Measurements from ENCODE around the gene FAIM2. TPM values are rescaled to one million over a fixed set of nuclear protein-coding genes. Genes with fewer than 3 reads are reported as not detected.

The FAIM2 gene
- polyA plus RNA-seq, 2 of the 4 experiments (the other 2 are of a cell fraction) = 0.23 TPM; not detected in 1

DNA sequence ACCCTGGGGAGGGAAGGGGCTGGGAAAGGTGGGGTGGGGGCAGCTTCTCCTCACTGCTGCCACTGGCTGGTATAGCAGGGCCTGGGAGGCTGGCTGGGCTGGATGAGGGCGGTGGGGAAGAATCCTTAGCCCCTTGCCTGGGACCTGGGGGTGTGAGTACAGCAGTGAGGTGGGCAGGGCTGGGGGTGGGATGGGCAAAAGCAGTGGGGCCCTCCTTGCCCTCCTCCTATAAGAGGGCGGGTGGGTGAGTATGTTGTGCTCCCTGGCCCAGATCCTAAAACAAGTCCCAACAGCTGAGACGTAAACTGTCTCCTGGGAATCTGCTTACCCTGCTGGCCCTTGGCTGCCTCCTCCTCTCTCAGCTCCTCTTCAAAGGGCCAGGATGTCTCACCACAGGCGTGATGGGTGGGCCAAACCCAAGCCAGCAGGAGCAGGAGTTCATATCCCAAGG lies 77.7 kb downstream of the FAIM2 start:
- ChIA-PET CTCF (interaction anchor here (1.0 to 7.6 kb wide), 4 partner anchors 10 to 85 kb away, joined by 3 to 54 read pairs (median 6); partner anchors contain the start of gene TMBIM6), POLR2A (no interaction called here)
- no peak overlapping the region for H3K4me3 ChIP-seq
- no peak overlapping the region for H3K27ac ChIP-seq
- H3K4me1 ChIP-seq = peaks cover 16% of the 10 kb centered on the region; the same call in 2 of the 3 replicates
- TF ChIP-seq, protein P1, sequence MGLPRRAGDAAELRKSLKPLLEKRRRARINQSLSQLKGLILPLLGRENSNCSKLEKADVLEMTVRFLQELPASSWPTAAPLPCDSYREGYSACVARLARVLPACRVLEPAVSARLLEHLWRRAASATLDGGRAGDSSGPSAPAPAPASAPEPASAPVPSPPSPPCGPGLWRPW (IDR thresholded peaks at IDR 0.05) = no peak
- TF ChIP-seq, protein P2, sequence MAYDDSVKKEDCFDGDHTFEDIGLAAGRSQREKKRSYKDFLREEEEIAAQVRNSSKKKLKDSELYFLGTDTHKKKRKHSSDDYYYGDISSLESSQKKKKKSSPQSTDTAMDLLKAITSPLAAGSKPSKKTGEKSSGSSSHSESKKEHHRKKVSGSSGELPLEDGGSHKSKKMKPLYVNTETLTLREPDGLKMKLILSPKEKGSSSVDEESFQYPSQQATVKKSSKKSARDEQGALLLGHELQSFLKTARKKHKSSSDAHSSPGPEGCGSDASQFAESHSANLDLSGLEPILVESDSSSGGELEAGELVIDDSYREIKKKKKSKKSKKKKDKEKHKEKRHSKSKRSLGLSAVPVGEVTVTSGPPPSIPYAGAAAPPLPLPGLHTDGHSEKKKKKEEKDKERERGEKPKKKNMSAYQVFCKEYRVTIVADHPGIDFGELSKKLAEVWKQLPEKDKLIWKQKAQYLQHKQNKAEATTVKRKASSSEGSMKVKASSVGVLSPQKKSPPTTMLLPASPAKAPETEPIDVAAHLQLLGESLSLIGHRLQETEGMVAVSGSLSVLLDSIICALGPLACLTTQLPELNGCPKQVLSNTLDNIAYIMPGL (CRISPR knock-in tag; IDR thresholded peaks at IDR 0.05; ENCODE audit: borderline replicate concordance) = no peak
- TF ChIP-seq NPAS2 (CRISPR knock-in tag; IDR thresholded peaks at IDR 0.05; ENCODE audit: borderline replicate concordance) (no peak), FOSB (CRISPR knock-in tag; IDR thresholded peaks at IDR 0.05) (no peak), HOXB5 (CRISPR knock-in tag; IDR thresholded peaks at IDR 0.05) (no peak), ZSCAN20 (CRISPR knock-in tag; IDR thresholded peaks at IDR 0.05) (no peak), EHMT2 (IDR thresholded peaks at IDR 0.05; ENCODE audit: low read depth) (no peak)
- no peaks in the 10 kb centered on the region for H3K9me3 ChIP-seq
- ATAC-seq = no peak
- WGBS (ENCODE audit: missing lambda C conversion rate) = 88% methylated on average over 4 of the region's 4 CpGs
- no peak overlapping the region; the same call in 2 of the 3 replicates for H3K4me2 ChIP-seq
- no peak for DNase-seq (ENCODE audit: low read depth in 1 of 2, low spot score in 1 of 2)
- FAIRE-seq = no peak

DNA sequence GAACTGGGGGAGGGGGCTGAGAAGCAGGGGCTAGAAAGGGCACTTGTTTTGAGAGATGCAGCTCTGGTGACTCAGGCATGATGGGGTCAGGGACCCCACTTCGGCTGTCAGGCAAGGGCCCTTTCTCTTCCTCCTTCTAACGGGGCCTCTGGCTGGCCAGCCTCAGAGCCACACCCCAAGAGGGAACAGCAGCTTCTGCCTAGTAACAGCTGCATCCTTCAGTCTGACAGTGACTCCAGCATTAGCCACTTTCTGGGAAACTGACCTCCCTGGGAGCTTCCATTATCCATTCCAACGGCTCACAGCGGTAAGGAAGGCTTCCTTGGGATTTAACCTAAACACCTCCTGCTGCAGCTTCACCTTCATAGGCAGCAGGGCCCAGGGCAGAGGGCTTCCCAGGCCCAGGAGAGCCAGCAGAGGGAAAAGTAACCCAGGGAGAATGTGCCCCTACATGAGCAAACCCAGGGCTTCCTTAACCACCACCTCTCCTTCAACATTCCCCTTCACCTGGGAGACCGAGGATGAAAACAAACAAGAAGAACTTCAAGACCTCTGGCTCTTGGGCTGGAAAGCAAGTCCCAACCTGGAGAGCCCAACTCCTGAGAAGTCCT lies 78.2 kb downstream of the FAIM2 start:
- Histone ChIP-seq H3K4me1 (peaks cover 16% of the 10 kb centered on the region; the same call in 2 of the 3 replicates), H3K9me3 (no peaks in the 10 kb centered on the region), H3K4me3 (no peak overlapping the region), H3K27ac (no peak overlapping the region), H3K4me2 (no peak overlapping the region)
- POLR2A ChIA-PET = no interaction called here
- DNase-seq (ENCODE audit: low read depth in 1 of 2, low spot score in 1 of 2) (no peak), ATAC-seq (no peak), FAIRE-seq (no peak)
- 83% methylated on average over 5 of the region's 5 CpGs for WGBS (ENCODE audit: missing lambda C conversion rate)
- CTCF ChIA-PET = interaction anchor here (0.7 to 7.6 kb wide), 3 partner anchors 14 to 85 kb away, joined by 3 to 54 read pairs (median 8); partner anchors contain the start of gene TMBIM6
- no peak for TF ChIP-seq NR3C1 (IDR thresholded peaks at IDR 0.05)
- TF ChIP-seq FOXS1 (CRISPR knock-in tag; IDR thresholded peaks at IDR 0.05) = no peak
- TF ChIP-seq FOSB (CRISPR knock-in tag; IDR thresholded peaks at IDR 0.05) = no peak
- no peak for TF ChIP-seq MAFK (IDR thresholded peaks at IDR 0.05; ENCODE audit: partially characterized antibody)

DNA sequence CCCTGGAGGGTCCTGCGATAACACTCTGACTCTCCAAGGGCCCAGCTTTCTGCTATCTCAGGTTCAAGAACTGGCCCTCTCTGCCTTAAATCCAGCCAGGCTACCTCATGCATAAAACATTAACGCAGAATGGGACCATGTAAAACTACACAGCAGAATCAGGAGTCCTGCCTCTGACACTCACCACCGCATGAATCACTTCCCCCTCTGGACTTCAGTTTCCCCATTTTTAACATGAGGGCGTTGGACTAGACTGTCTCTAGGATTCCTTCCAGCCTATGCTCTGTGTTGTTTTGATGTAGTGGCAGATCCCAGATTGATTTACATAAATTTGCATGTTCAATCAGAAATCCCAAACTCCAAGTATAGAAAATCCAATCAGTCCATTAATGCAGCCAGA lies 78.8 kb downstream of the FAIM2 start:
- ATAC-seq (no peak), FAIRE-seq (no peak), DNase-seq (ENCODE audit: low read depth in 1 of 2, low spot score in 1 of 2) (no peak)
- no peak overlapping the region for H3K4me2 ChIP-seq
- WGBS (ENCODE audit: missing lambda C conversion rate) = 82% methylated on average over 4 of the region's 4 CpGs
- TF ChIP-seq SMC3 (IDR thresholded peaks at IDR 0.05) = no peak
- no peak for TF ChIP-seq KDM5A (IDR thresholded peaks at IDR 0.05)
- TF ChIP-seq POLR2A (IDR thresholded peaks at IDR 0.05; ENCODE audit: low read length) = no peak
- TF ChIP-seq TFCP2L1 (CRISPR knock-in tag; IDR thresholded peaks at IDR 0.05) = no peak
- no peak for TF ChIP-seq RAD21 (conservative IDR thresholded peaks at IDR 0.05 in 1 of 2, IDR thresholded peaks at IDR 0.05 in 1 of 2)
- TF ChIP-seq ZFP36 (IDR thresholded peaks at IDR 0.05; ENCODE audit: borderline replicate concordance, partially characterized antibody) = no peak
- TF ChIP-seq, protein P1 (IDR thresholded peaks at IDR 0.05) = no peak
- no peak for TF ChIP-seq ZC3H11A (IDR thresholded peaks at IDR 0.05)
- TF ChIP-seq, protein P3, sequence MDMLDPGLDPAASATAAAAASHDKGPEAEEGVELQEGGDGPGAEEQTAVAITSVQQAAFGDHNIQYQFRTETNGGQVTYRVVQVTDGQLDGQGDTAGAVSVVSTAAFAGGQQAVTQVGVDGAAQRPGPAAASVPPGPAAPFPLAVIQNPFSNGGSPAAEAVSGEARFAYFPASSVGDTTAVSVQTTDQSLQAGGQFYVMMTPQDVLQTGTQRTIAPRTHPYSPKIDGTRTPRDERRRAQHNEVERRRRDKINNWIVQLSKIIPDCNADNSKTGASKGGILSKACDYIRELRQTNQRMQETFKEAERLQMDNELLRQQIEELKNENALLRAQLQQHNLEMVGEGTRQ (IDR thresholded peaks at IDR 0.05) = no peak
- no peak for TF ChIP-seq HDAC2 (IDR thresholded peaks at IDR 0.05)
- no peak for TF ChIP-seq RCOR1 (IDR thresholded peaks at IDR 0.05; ENCODE audit: low read depth, low read length)
- TF ChIP-seq EP300 (IDR thresholded peaks at IDR 0.05) = no peak
- no peak for TF ChIP-seq MAFK (IDR thresholded peaks at IDR 0.05; ENCODE audit: partially characterized antibody)
- no peak overlapping the region for H3K27ac ChIP-seq
- no peak overlapping the region for H3K4me3 ChIP-seq
- H3K4me1 ChIP-seq = peaks cover 16% of the 10 kb centered on the region; the same call in 2 of the 3 replicates
- CTCF ChIA-PET = interaction anchor here (0.7 to 7.6 kb wide), 3 partner anchors 15 to 84 kb away, joined by 3 to 54 read pairs (median 8); partner anchors contain the start of gene TMBIM6
- no peaks in the 10 kb centered on the region for H3K9me3 ChIP-seq
- POLR2A ChIA-PET = no interaction called here

Measured in A549 (cell line).